Fibroblast of lung (primary cell): ENCODE results near the gene COL6A2. TPM values are rescaled to one million over a fixed set of nuclear protein-coding genes. Genes with fewer than 3 reads are reported as not detected.
"Not testable (repeated sequence)": the region's sequence is repeated elsewhere in the genome, so short reads cannot be mapped to it uniquely, and the experiment has no call there.

Source experiments
- DNase-seq, 2 donors: peaks; one replicate each; pipeline versions ENCODE4 v3.0.0 to v3.0.0-alpha.2; 2010; ENCODE audit warnings: low read depth in 2 of 2
- H2AFZ ChIP-seq: 2 replicates; pipeline ENCODE4 v1.5.1; 2012; ENCODE audit warnings: low read length, control low read depth, inconsistent platforms
- H3K27ac ChIP-seq: 2 replicates; pipeline ENCODE4 v1.5.1; 2011; ENCODE audit warnings: low read length, control low read depth; ENCODE audit not compliant: insufficient read depth
- H3K27me3 ChIP-seq: 2 replicates; pipeline ENCODE4 v1.5.1; 2011; ENCODE audit warnings: mild to moderate bottlenecking, low read length; ENCODE audit not compliant: control insufficient read depth, insufficient read depth
- H3K36me3 ChIP-seq: 2 replicates; pipeline ENCODE4 v1.5.1; 2011; ENCODE audit warnings: low read length; ENCODE audit not compliant: control insufficient read depth, insufficient read depth
- H3K4me1 ChIP-seq: 2 replicates; pipeline ENCODE4 v1.5.1; 2011; ENCODE audit warnings: low read length; ENCODE audit not compliant: control insufficient read depth, insufficient read depth; ENCODE audit errors: extremely low read depth
- H3K4me2 ChIP-seq: 2 replicates; pipeline ENCODE4 v1.5.1; 2011; ENCODE audit warnings: low read length, control low read depth; ENCODE audit not compliant: insufficient read depth; ENCODE audit errors: extremely low read depth
- H3K4me3 ChIP-seq, 4 experiments: fragments of 200-600 bp in 1 of 4; sonication (generic) in 1 of 4; replicated peaks in 1 of 4; 2 replicates each; pipeline ENCODE4 v1.5.1; 2011 to 2016; ENCODE audit warnings: low read length in 4 of 4, low read depth in 3 of 4, mild to moderate bottlenecking in 3 of 4, control low read depth in 2 of 4, inconsistent platforms in 1 of 4, mixed read lengths in 1 of 4; ENCODE audit not compliant: insufficient read depth in 1 of 4; ENCODE audit errors: control extremely low read depth in 1 of 4
- H3K79me2 ChIP-seq: 2 replicates; pipeline ENCODE4 v1.5.1; 2012; ENCODE audit warnings: mild to moderate bottlenecking, low read length, inconsistent platforms; ENCODE audit not compliant: control insufficient read depth, insufficient read depth
- H3K9ac ChIP-seq: 2 replicates; pipeline ENCODE4 v1.5.1; 2011; ENCODE audit warnings: mild to moderate bottlenecking, low read length, control low read depth; ENCODE audit not compliant: insufficient read depth
- H3K9me3 ChIP-seq: 2 replicates; pipeline ENCODE4 v1.5.1; 2012; ENCODE audit warnings: low read depth, low read length; ENCODE audit not compliant: control insufficient read depth, insufficient read depth
- H4K20me1 ChIP-seq: 2 replicates; pipeline ENCODE4 v1.5.1; 2011; ENCODE audit warnings: low read length; ENCODE audit not compliant: control insufficient read depth, insufficient read depth; ENCODE audit errors: extremely low read depth
- EZH2 ChIP-seq: IDR thresholded peaks from 2 replicates; pipeline ENCODE4 v1.5.1; 2012; ENCODE audit warnings: low read length, control low read depth, mild to moderate bottlenecking; ENCODE audit errors: missing control alignments
- polyA plus RNA-seq, 2 donors: library from polyadenylated mRNA; depleted of rRNA in 1 of 2; stranded (reverse) in 1 of 2; unstranded in 1 of 2; fragments of >200 nt; gene quantifications; 2 replicates each; pipeline ENCODE4 v1.2.1, GENCODE V29; 2011 to 2012; ENCODE audit warnings: missing spikeins in 1 of 2
- total RNA-seq: library from RNA; depleted of rRNA; stranded (reverse); fragments of >200 nt; gene quantifications from 2 replicates; pipeline ENCODE4 v1.2.1, GENCODE V29; 2014
- TF ChIP-seq, protein P1 (sequence below), 2 donors: IDR thresholded peaks in 1 of 2; conservative IDR thresholded peaks in 1 of 2; 1 replicate in 1 of 2; 2 replicates in 1 of 2; pipeline ENCODE4 v1.5.1; 2011 to 2012; ENCODE audit warnings: low read length in 2 of 2, control low read depth in 1 of 2, inconsistent platforms in 1 of 2, low read depth in 1 of 2, mild to moderate bottlenecking in 1 of 2

Gene COL6A2
- total and polyA plus RNA-seq, 2 donors (not counting 1 experiment from before 2014, with no cell fraction given) = 702 to 782 TPM

GRCh38 chr21:46171996-46172862 lies 74.3 kb downstream of the COL6A2 start:
- no peak overlapping the region for H3K4me3 ChIP-seq
- no peak overlapping the region for H3K9ac ChIP-seq
- H3K27ac ChIP-seq = no peak overlapping the region
- H3K4me2 ChIP-seq = no peak overlapping the region
- no peaks in the 10 kb centered on the region for H3K9me3 ChIP-seq
- H3K36me3 ChIP-seq = no peaks in the 10 kb centered on the region
- H3K79me2 ChIP-seq = no peaks in the 10 kb centered on the region
- no peak for DNase-seq
- no peaks in the 10 kb centered on the region for H3K27me3 ChIP-seq
- H2AFZ ChIP-seq = no peak overlapping the region
- H3K4me1 ChIP-seq = no peaks in the 10 kb centered on the region
- TF ChIP-seq EZH2 = no peak
- TF ChIP-seq, protein P1, sequence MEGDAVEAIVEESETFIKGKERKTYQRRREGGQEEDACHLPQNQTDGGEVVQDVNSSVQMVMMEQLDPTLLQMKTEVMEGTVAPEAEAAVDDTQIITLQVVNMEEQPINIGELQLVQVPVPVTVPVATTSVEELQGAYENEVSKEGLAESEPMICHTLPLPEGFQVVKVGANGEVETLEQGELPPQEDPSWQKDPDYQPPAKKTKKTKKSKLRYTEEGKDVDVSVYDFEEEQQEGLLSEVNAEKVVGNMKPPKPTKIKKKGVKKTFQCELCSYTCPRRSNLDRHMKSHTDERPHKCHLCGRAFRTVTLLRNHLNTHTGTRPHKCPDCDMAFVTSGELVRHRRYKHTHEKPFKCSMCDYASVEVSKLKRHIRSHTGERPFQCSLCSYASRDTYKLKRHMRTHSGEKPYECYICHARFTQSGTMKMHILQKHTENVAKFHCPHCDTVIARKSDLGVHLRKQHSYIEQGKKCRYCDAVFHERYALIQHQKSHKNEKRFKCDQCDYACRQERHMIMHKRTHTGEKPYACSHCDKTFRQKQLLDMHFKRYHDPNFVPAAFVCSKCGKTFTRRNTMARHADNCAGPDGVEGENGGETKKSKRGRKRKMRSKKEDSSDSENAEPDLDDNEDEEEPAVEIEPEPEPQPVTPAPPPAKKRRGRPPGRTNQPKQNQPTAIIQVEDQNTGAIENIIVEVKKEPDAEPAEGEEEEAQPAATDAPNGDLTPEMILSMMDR (conservative IDR thresholded peaks at IDR 0.05 in 1 of 2, IDR thresholded peaks at IDR 0.05 in 1 of 2; ENCODE audit: low read depth in 1 of 2, low read length in 2 of 2) = no peak
- H4K20me1 ChIP-seq = no peaks in the 10 kb centered on the region

DNA sequence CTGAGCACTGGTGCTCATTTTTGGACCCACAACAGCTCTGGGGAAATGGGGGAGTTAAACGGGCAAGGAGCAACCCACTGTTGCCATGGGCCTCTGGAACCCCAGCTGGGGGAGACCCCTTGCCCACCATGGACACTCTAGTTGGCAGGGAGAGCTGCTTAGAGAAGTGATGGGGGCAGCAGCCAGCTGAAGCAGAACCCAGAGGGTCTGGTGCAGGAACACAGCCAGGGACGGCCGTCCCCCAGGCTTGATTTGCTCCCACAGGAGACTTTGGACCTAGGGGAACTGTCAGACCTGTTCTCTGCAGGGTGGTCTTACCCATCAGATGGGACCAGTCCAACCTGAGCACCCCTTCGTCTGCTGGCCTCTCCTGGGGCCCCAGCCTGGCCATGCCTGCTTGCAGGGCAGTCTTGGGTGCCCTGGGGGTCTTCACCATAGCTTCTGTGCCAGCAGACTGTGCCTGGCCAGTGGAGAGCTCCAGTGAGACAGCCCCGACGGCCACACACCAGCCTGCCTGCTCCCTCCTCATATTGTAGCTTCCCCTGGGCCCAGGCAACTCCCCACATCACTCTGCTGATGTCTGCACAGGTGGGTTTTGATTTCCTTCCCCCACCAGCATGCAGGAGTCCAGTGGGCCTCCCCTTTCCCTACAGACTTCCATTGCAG lies 75.1 kb downstream of the COL6A2 start:
- Histone ChIP-seq H3K27ac (no peak overlapping the region), H3K4me1 (no peaks in the 10 kb centered on the region)

GRCh38 chr21:46173573-46173972 lies 75.7 kb downstream of the COL6A2 start:
- H3K9me3 ChIP-seq = no peaks in the 10 kb centered on the region
- H3K79me2 ChIP-seq = no peaks in the 10 kb centered on the region
- no peak overlapping the region for H3K9ac ChIP-seq
- no peak overlapping the region for H2AFZ ChIP-seq
- H3K36me3 ChIP-seq = no peaks in the 10 kb centered on the region
- no peaks in the 10 kb centered on the region for H3K27me3 ChIP-seq
- no peak overlapping the region for H3K4me2 ChIP-seq
- no peaks in the 10 kb centered on the region for H3K4me1 ChIP-seq
- no peak for DNase-seq
- no peaks in the 10 kb centered on the region for H4K20me1 ChIP-seq
- no peak overlapping the region for H3K27ac ChIP-seq
- no peak overlapping the region for H3K4me3 ChIP-seq
- TF ChIP-seq EZH2 = no peak
- TF ChIP-seq, protein P1 (conservative IDR thresholded peaks at IDR 0.05 in 1 of 2, IDR thresholded peaks at IDR 0.05 in 1 of 2; ENCODE audit: low read depth in 1 of 2, low read length in 2 of 2) = no peak

More for the DNA sequence above, 75.1 kb downstream of the COL6A2 start:
- no peak overlapping the region for H3K4me2 ChIP-seq
- no peaks in the 10 kb centered on the region for H3K9me3 ChIP-seq
- no peaks in the 10 kb centered on the region for H3K27me3 ChIP-seq
- no peak for DNase-seq
- H4K20me1 ChIP-seq = no peaks in the 10 kb centered on the region
- no peak overlapping the region for H3K9ac ChIP-seq
- no peak overlapping the region for H2AFZ ChIP-seq
- H3K36me3 ChIP-seq = no peaks in the 10 kb centered on the region
- H3K79me2 ChIP-seq = no peaks in the 10 kb centered on the region
- no peak overlapping the region for H3K4me3 ChIP-seq
- TF ChIP-seq EZH2 = no peak
- TF ChIP-seq, protein P1 (conservative IDR thresholded peaks at IDR 0.05 in 1 of 2, IDR thresholded peaks at IDR 0.05 in 1 of 2; ENCODE audit: low read depth in 1 of 2, low read length in 2 of 2) = no peak

- not testable (repeated sequence) for H3K4me1 ChIP-seq, H3K79me2 ChIP-seq, H3K27ac ChIP-seq, H3K9ac ChIP-seq, H3K4me3 ChIP-seq, H3K9me3 ChIP-seq, H3K4me2 ChIP-seq, H3K36me3 ChIP-seq, H3K27me3 ChIP-seq, H2AFZ ChIP-seq, DNase-seq, H4K20me1 ChIP-seq
These were observed 78.7 kb downstream of the COL6A2 start for GRCh38 chr21:46176443-46177129.
